IMR-90 (cell line): ENCODE measurements around the gene ITGB4. TPM values are rescaled to one million over a fixed set of nuclear protein-coding genes. Genes with fewer than 3 reads are reported as not detected.
A peak's percentile ranks its signal among the peaks of the same experiment; 100 is the strongest.

ENCODE experiments used
- ATAC-seq: fragments of 200-7000 bp; cut with Tn5 transposase; 2 replicates; pipeline ENCODE4 v1.9.1; 2020; ENCODE audit warnings: low read depth, mild to moderate bottlenecking, moderate library complexity
- BruUV-seq: library from RNA; stranded (reverse); fragments of 400-500 nt; replicated peaks from 2 replicates; lab custom pipeline; 2021; lab: Mats Ljungman, UMichigan
- CTCF ChIA-PET: fragments of 300-600 bp; formaldehyde crosslinking; extraction: SDS; loops from one replicate; lab custom pipeline; 2021; ENCODE audit warnings: antibody characterized with exemption; lab: Yijun Ruan, JAX
- POLR2A ChIA-PET: fragments of 300-600 bp; sonication (Branson Sonifier 250); formaldehyde crosslinking; loops from one replicate; lab custom pipeline; 2022; ENCODE audit warnings: antibody characterized with exemption; ENCODE audit not compliant: unreplicated experiment; lab: Charles Lee
- DNase-seq: peaks from one replicate; pipeline ENCODE4 v3.0.0; 2013
- H2AFZ ChIP-seq: replicated peaks from 2 replicates; pipeline ENCODE3; 2013; ENCODE audit warnings: low read length, mild to moderate bottlenecking; ENCODE audit not compliant: poor library complexity
- H2AK5ac ChIP-seq: 2 replicates; pipeline ENCODE4 v1.6.1; 2013; ENCODE audit warnings: low read depth, low read length, inconsistent platforms
- H2AK9ac ChIP-seq: replicated peaks from 2 replicates; pipeline ENCODE3; 2013; ENCODE audit warnings: mild to moderate bottlenecking, low read depth, low read length, moderate library complexity; ENCODE audit not compliant: poor library complexity
- H2BK120ac ChIP-seq: 2 replicates; pipeline ENCODE4 v1.6.1; 2013; ENCODE audit warnings: low read depth, low read length, inconsistent platforms
- H2BK15ac ChIP-seq: 3 replicates; pipeline ENCODE4 v1.6.1; 2013; ENCODE audit warnings: low read depth, low read length, inconsistent platforms
- H2BK20ac ChIP-seq: 2 replicates; pipeline ENCODE4 v1.6.1; 2013; ENCODE audit warnings: low read depth, mild to moderate bottlenecking, inconsistent platforms, low read length, moderate library complexity
- H2BK5ac ChIP-seq: 2 replicates; pipeline ENCODE4 v1.6.1; 2013; ENCODE audit warnings: mild to moderate bottlenecking, low read depth, low read length, inconsistent platforms; ENCODE audit not compliant: poor library complexity, severe bottlenecking
- H3K14ac ChIP-seq: replicated peaks from 2 replicates; pipeline ENCODE4 v1.6.1; 2013; ENCODE audit warnings: low read depth, low read length, inconsistent platforms
- H3K18ac ChIP-seq: 2 replicates; pipeline ENCODE4 v1.6.1; 2013; ENCODE audit warnings: low read depth, low read length, control low read depth
- H3K23ac ChIP-seq: 2 replicates; pipeline ENCODE4 v1.6.1; 2013; ENCODE audit warnings: low read depth, low read length, inconsistent platforms
- H3K27ac ChIP-seq: 2 replicates; pipeline ENCODE4 v1.5.1; 2013; ENCODE audit warnings: mild to moderate bottlenecking, control low read depth, low read length; ENCODE audit not compliant: insufficient read depth
- H3K27me3 ChIP-seq: 2 replicates; pipeline ENCODE4 v1.6.1; 2013; ENCODE audit warnings: low read length; ENCODE audit not compliant: control insufficient read depth, insufficient read depth
- H3K36me3 ChIP-seq: 2 replicates; pipeline ENCODE4 v1.6.1; 2013; ENCODE audit warnings: low read length, mixed read lengths; ENCODE audit not compliant: control insufficient read depth, insufficient read depth
- H3K4ac ChIP-seq: 2 replicates; pipeline ENCODE4 v1.6.1; 2013; ENCODE audit warnings: low read depth, low read length, inconsistent platforms
- H3K4me1 ChIP-seq: 2 replicates; pipeline ENCODE4 v1.6.1; 2013; ENCODE audit warnings: low read length, mixed read lengths; ENCODE audit not compliant: control insufficient read depth, insufficient read depth
- H3K4me2 ChIP-seq: 2 replicates; pipeline ENCODE4 v1.6.1; 2013; ENCODE audit warnings: low read depth, mild to moderate bottlenecking, control low read depth, low read length, moderate library complexity
- H3K4me3 ChIP-seq: 2 replicates; pipeline ENCODE4 v1.5.1; 2013; ENCODE audit warnings: low read depth, mild to moderate bottlenecking, control low read depth, low read length, moderate library complexity; ENCODE audit not compliant: insufficient read depth
- H3K56ac ChIP-seq: 2 replicates; pipeline ENCODE4 v1.6.1; 2013; ENCODE audit warnings: low read length, inconsistent platforms; ENCODE audit not compliant: insufficient read depth; ENCODE audit errors: extremely low read depth
- H3K79me1 ChIP-seq, 2 experiments: 2 replicates each; pipeline ENCODE4 v1.6.1; 2013; ENCODE audit warnings: low read length in 2 of 2, inconsistent platforms in 1 of 2, low read depth in 1 of 2
- H3K9ac ChIP-seq: 2 replicates; pipeline ENCODE4 v1.6.1; 2013; ENCODE audit warnings: low read depth, low read length, control low read depth
- H3K9me1 ChIP-seq: 2 replicates; pipeline ENCODE4 v1.6.1; 2013; ENCODE audit warnings: low read length, inconsistent platforms; ENCODE audit not compliant: insufficient read depth
- H3K9me3 ChIP-seq: 2 replicates; pipeline ENCODE4 v1.6.1; 2013; ENCODE audit warnings: low read length; ENCODE audit not compliant: control insufficient read depth, insufficient read depth
- H4K20me1 ChIP-seq: 2 replicates; pipeline ENCODE4 v1.6.1; 2013; ENCODE audit warnings: low read length, inconsistent platforms; ENCODE audit not compliant: insufficient read depth
- H4K5ac ChIP-seq: 2 replicates; pipeline ENCODE4 v1.6.1; 2013; ENCODE audit warnings: mild to moderate bottlenecking, low read depth, low read length, control low read depth
- H4K8ac ChIP-seq, 2 experiments: 2 replicates each; pipeline ENCODE4 v1.6.1; 2013; ENCODE audit warnings: low read depth in 2 of 2, low read length in 2 of 2, control low read depth in 1 of 2, inconsistent platforms in 1 of 2
- H4K91ac ChIP-seq: 2 replicates; pipeline ENCODE4 v1.6.1; 2013; ENCODE audit warnings: low read depth, low read length, inconsistent platforms; ENCODE audit not compliant: insufficient read depth
- BHLHE40 ChIP-seq: fragments of 150-350 bp; IDR thresholded peaks from 2 replicates; pipeline ENCODE4 v1.6.1; 2016; ENCODE audit warnings: mild to moderate bottlenecking, low read depth, low read length
- CTCF ChIP-seq: conservative IDR thresholded peaks from 2 replicates; pipeline ENCODE4 v1.5.1; 2012; ENCODE audit warnings: mild to moderate bottlenecking, low read depth, low read length, improper control_type of control experiment
- FOS ChIP-seq: fragments of 150-350 bp; IDR thresholded peaks from 2 replicates; pipeline ENCODE4 v1.6.1; 2016; ENCODE audit warnings: low read depth, low read length
- MAFK ChIP-seq: IDR thresholded peaks from 2 replicates; pipeline ENCODE4 v1.6.1; 2012; ENCODE audit warnings: low read depth, low read length, improper control_type of control experiment
- WGBS, 2 experiments: methylation state at CpG; one replicate each; pipeline versions ENCODE4 v1.1.5 to v1.1.7; 2013; ENCODE audit warnings: missing lambda C conversion rate in 2 of 2; ENCODE audit not compliant: insufficient read length in 1 of 2; ENCODE audit errors: extremely low coverage in 2 of 2; 5-methylcytosine and 5-hydroxymethylcytosine counted together
- dilution Hi-C: fragments of 300-500 bp; cut with HindIII; formaldehyde crosslinking; loops from one replicate; pipeline ENCODE4 v1.14.3; 2018; ENCODE audit warnings: low sequenced_read_pairs; ENCODE audit not compliant: unreplicated experiment
- in situ Hi-C: fragments of 300-500 bp; cut with MboI; formaldehyde crosslinking; loops from 3 replicates; pipeline ENCODE4 v1.14.3; 2019; ENCODE audit warnings: low sequenced_read_pairs, inconsistent platforms, mixed read lengths
- intact Hi-C: fragments of 100-400 bp; cut with micrococcal nuclease; formaldehyde crosslinking; loops from 2 replicates; pipeline ENCODE4 v1.10.0; 2022
- microRNA-seq, 2 experiments: library from miRNA; stranded (forward) in 1 of 2; unstranded in 1 of 2; fragments of 10-50 nt in 1 of 2; fragments of <30 nt in 1 of 2; gene quantifications in 1 of 2; microRNA quantifications in 1 of 2; one replicate each; pipeline versions ENCODE3 to v1.1.0; 2013 to 2020; ENCODE audit not compliant: insufficient read depth in 1 of 2, insufficient read length in 1 of 2, unreplicated experiment in 1 of 2
- polyA plus RNA-seq, 3 experiments: library from polyadenylated mRNA; depleted of rRNA; stranded (reverse); fragments of >200 nt; gene quantifications; 2 replicates each; pipeline ENCODE4 v1.2.3, GENCODE V29; 2012; ENCODE audit warnings: low replicate concordance in 1 of 3
- total RNA-seq: library from RNA; depleted of rRNA; stranded (reverse); fragments of >200 nt; gene quantifications from 2 replicates; pipeline ENCODE4 v1.2.3, GENCODE V29; 2012; rRNA removed

ITGB4 gene
- total and polyA plus RNA-seq, 2 of the 4 experiments (the other 2 are of a cell fraction), result under 0.01 to 0.27 TPM

GRCh38 chr17:75806822-75807500 is 85.7 kb downstream of the ITGB4 start:
- intact Hi-C loops (no loop called here), dilution Hi-C loops (no loop called here), in situ Hi-C loops (no loop called here)
- Histone ChIP-seq H2AK9ac (peak overlapping the region; percentile 3), H2BK20ac (no peak overlapping the region), H4K8ac (no peak overlapping the region), H3K23ac (peak overlapping the region; percentile 33; the same call in 1 of the 2 replicates), H3K9me3 (no peaks in the 10 kb centered on the region), H3K56ac (no peak overlapping the region), H3K4me2 (no peak overlapping the region), H3K9ac (no peak overlapping the region), H3K18ac (no peak overlapping the region), H4K5ac (no peak overlapping the region), H3K14ac (no peak overlapping the region), H2AFZ (peak overlapping the region; percentile 58), H3K4ac (no peak overlapping the region), H2BK120ac (no peak overlapping the region), H3K36me3 (peaks cover 14% of the 10 kb centered on the region), H4K91ac (no peak overlapping the region), H2AK5ac (no peak overlapping the region), H3K79me1 (peaks cover 14 to 45% of the 10 kb centered on the region in 2 experiments), H3K9me1 (peaks cover 4% of the 10 kb centered on the region; the same call in 1 of the 2 replicates), H3K27ac (no peak overlapping the region), H3K4me3 (no peak overlapping the region), H4K20me1 (peaks cover 17% of the 10 kb centered on the region), H3K27me3 (no peaks in the 10 kb centered on the region), H2BK15ac (no peak overlapping the region), H2BK5ac (no peak overlapping the region), H3K4me1 (no peaks in the 10 kb centered on the region; the same call in 1 of the 2 replicates)
- POLR2A ChIA-PET, result no interaction called here
- TF ChIP-seq MAFK (no peak), BHLHE40 (no peak), CTCF (no peak), FOS (no peak)
- no peak for ATAC-seq
- 100% methylated on average over 2 of the region's 4 CpGs; no CpG with 5 or more reads in 1 of the 2 experiments for WGBS, 2 experiments
- DNase-seq, result no peak
- no TSS peak for BruUV-seq
- CTCF ChIA-PET, result no interaction called here

Small RNA genes lying within 50 kb of the gene (microRNA-seq; reads per million reads assigned to microRNA genes)
- not detected for gene MIR4738 (ENCODE audit: unreplicated experiment)

Other genes with a start within 250 kb of the ITGB4 start
- 2.2 and 2.9 TPM in 2 replicates for gene CASKIN2, start 205.9 kb upstream of the ITGB4 start, total RNA-seq
- gene CASKIN2, start 205.9 kb upstream of the ITGB4 start, polyA plus RNA-seq (2012; rRNA removed), result 6.9 and 7.5 TPM in 2 replicates
- 6.4 and 7.2 TPM in 2 replicates for gene TSEN54, start 204.9 kb upstream of the ITGB4 start, total RNA-seq
- 14.9 and 16.2 TPM in 2 replicates for gene TSEN54, start 204.9 kb upstream of the ITGB4 start, polyA plus RNA-seq (2012; rRNA removed)
- 0.54 and 0.56 TPM in 2 replicates for gene LLGL2, start 195.8 kb upstream of the ITGB4 start, total RNA-seq
- 0.53 and 0.72 TPM in 2 replicates for gene LLGL2, start 195.8 kb upstream of the ITGB4 start, polyA plus RNA-seq (2012; rRNA removed)
- 0.18 TPM in 1 of 2 replicates, not detected in the other for gene MYO15B, start 133.7 kb upstream of the ITGB4 start, total RNA-seq
- 0.43 and 0.65 TPM in 2 replicates for gene MYO15B, start 133.7 kb upstream of the ITGB4 start, polyA plus RNA-seq (2012; rRNA removed)
- gene SMIM5, start 88.0 kb upstream of the ITGB4 start, total RNA-seq, result not detected in 2 replicates
- 0.14 TPM in 1 of 2 replicates, not detected in the other for gene SMIM5, start 88.0 kb upstream of the ITGB4 start, polyA plus RNA-seq (2012; rRNA removed)
- 7.3 and 8.6 TPM in 2 replicates for gene RECQL5, start 54.3 kb upstream of the ITGB4 start, total RNA-seq
- 17.4 and 23.7 TPM in 2 replicates for gene RECQL5, start 54.3 kb upstream of the ITGB4 start, polyA plus RNA-seq (2012; rRNA removed)
- gene SAP30BP, start 54.1 kb upstream of the ITGB4 start, total RNA-seq, result 70.4 and 82.5 TPM in 2 replicates
- 134 and 139 TPM in 2 replicates for gene SAP30BP, start 54.1 kb upstream of the ITGB4 start, polyA plus RNA-seq (2012; rRNA removed)
- gene GALK1, start 43.7 kb downstream of the ITGB4 start, total RNA-seq, result 18.9 and 21.9 TPM in 2 replicates
- 19.9 and 28.7 TPM in 2 replicates for gene GALK1, start 43.7 kb downstream of the ITGB4 start, polyA plus RNA-seq (2012; rRNA removed)
- 15.4 and 15.8 TPM in 2 replicates for gene UNK, start 63.3 kb downstream of the ITGB4 start, total RNA-seq
- 16.9 and 17.3 TPM in 2 replicates for gene UNK, start 63.3 kb downstream of the ITGB4 start, polyA plus RNA-seq (2012; rRNA removed)
- gene UNC13D, start 122.9 kb downstream of the ITGB4 start, total RNA-seq, result under 0.01 TPM in 1 of 2 replicates, not detected in the other
- gene UNC13D, start 122.9 kb downstream of the ITGB4 start, polyA plus RNA-seq (2012; rRNA removed), result 0.31 and 0.52 TPM in 2 replicates
- gene WBP2, start 133.9 kb downstream of the ITGB4 start, total RNA-seq, result 7.8 and 9.0 TPM in 2 replicates
- gene WBP2, start 133.9 kb downstream of the ITGB4 start, polyA plus RNA-seq (2012; rRNA removed), result 35.5 and 36.7 TPM in 2 replicates
- 1.4 TPM in 2 replicates for gene TRIM47, start 157.1 kb downstream of the ITGB4 start, total RNA-seq
- gene TRIM47, start 157.1 kb downstream of the ITGB4 start, polyA plus RNA-seq (2012; rRNA removed), result 7.2 and 7.5 TPM in 2 replicates
- gene TRIM65, start 175.5 kb downstream of the ITGB4 start, total RNA-seq, result 7.9 and 8.1 TPM in 2 replicates
- 10.6 and 10.8 TPM in 2 replicates for gene TRIM65, start 175.5 kb downstream of the ITGB4 start, polyA plus RNA-seq (2012; rRNA removed)
- gene MRPL38, start 183.4 kb downstream of the ITGB4 start, total RNA-seq, result 13.3 and 15.3 TPM in 2 replicates
- gene MRPL38, start 183.4 kb downstream of the ITGB4 start, polyA plus RNA-seq (2012; rRNA removed), result 42.5 and 55.5 TPM in 2 replicates
- gene FBF1, start 219.6 kb downstream of the ITGB4 start, total RNA-seq, result 4.5 and 5.3 TPM in 2 replicates
- gene FBF1, start 219.6 kb downstream of the ITGB4 start, polyA plus RNA-seq (2012; rRNA removed), result 8.0 and 9.3 TPM in 2 replicates